GM19455 (cell line): Measurements from ENCODE around the gene MVK.

Experiments
- ATAC-seq: cut with Tn5 transposase; IDR thresholded peaks from one replicate; pipeline ENCODE4 v1.9.1; 2021; ENCODE audit not compliant: unreplicated experiment

Gene MVK

DNA sequence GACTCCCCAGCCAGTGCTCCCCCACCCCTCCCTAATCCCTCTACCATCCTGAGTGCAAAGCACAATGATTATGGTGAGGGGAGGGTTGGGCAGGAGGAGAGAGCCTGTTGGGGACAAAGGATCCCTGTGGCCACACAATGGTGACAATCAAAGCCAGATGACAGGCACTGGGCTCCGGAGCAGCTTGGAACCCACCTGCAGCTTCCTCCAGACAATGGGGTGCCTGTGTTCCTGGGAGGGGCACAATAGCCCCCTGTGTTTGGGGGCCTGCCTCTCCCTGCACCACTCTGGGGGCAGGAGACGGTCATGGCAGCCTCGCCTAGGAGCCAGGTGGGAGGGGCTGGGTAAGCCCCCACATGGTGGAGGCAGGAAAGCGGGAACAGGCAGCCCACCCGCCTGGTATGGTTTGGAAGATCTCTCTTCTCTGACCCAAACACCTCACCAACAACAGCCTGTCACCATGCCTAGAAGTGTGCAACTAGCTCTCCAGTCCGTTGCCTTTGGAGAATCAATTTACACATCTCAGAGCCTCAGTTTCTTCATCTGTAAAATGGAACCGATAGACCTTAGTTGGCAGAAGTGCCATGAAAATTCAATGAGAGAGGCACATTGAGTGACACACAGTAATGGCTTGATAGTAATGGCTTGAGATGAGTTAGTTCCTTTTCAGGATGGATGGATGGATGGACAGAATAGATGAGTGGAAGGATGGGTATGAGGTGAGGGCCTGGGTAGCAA is 53.0 kb downstream of the MVK start:
- no peak for ATAC-seq

DNA sequence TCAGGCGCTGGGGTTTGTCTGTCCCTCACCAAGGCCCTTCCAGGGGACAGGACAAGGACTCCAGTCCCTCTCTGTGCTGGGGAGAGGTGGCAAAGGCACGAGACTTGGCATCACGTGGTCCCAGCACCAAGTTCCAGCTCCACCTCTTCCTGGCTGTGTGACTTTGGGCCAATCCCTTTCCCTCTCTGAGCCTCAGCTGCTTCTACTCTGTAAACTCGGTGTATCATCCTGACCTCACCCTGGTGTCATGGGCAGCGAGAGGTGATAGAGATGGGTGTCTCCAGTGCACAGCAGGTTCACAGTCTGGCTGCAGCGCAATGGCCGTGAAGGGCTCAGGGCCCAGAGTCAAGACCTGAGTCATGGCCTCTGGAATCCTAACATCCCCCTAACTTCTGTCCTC is 54.0 kb downstream of the MVK start:
- no peak for ATAC-seq

- ATAC-seq: no peak
Observed at GRCh38 chr12:109630107-109630506, 56.5 kb downstream of the MVK start.

DNA sequence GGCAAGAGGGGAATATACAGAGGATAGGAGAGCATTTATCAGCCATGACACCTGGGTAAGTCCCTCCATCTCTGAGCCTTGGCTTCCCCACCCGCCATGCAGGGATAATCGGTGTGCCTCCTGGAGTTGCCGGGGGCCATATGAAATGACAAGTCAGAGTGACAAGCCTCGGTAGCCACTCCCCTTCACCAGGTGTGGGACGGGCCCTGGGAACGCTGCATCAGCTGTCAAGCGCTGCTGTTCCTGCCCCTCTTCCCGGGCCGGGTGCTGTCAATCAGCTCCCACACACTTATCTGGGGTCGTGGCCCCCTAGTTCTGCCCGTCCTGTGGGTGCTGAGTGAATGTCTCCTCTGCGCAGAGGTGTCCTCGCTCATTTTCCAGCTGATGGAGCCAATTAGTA is 57.2 kb downstream of the MVK start:
- ATAC-seq: no peak

DNA sequence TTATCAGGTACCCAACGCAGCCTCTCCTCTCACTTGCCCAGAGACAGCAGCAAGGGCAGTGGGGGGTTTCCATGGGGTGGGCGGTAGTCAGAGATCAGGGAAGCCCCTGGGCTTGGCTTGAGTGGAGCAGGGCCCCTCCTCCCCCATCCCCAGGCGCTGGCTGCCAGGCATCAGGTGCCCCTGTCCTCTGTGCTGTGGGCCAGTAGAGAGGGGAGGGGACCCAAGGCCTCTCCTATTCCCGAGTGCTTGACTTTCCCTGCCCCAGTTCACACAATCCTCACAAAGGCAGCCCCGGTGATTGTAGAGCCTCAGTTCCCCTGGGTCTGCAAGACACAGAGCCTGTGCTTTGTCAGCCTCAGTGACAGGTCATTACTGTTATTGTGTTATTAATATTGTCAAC is 57.7 kb downstream of the MVK start:
- ATAC-seq: no peak

GRCh38 chr12:109631751-109632150 is 58.2 kb downstream of the MVK start:
- no peak for ATAC-seq

DNA sequence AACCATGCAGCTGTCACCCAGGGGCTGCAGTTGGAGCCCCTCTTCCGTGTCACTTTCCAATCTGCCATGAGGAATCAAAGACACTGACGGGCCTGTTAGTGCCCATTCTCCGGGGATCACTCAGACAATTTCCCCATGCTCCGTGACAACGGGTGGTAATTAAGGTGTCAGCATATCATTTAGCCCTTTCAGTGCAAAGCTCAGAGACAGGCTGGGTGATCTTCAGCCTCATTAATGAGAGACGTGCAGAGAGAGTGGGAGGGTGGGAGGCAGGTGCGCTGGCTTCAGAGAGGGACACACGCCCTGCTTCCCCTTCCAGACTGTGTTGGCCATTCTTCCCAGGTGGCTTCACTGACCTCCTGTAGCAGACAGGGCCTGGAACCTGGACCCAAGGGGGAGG is 58.7 kb downstream of the MVK start:
- no peak for ATAC-seq

DNA sequence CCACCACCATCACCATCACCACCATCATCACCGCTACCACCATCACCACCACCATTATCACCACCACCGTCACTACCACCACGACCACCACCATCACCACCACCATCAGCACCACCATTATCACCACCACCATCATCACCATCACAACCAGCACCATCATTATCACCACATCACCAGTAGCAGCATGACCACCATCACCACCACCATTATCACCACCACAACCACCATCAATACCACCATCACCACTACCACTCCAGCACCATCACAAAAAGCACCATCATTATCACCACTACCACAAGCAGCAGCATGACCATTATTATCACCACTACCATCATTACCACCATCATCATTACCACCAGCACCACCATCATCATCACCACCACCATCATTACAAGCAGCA is 62.1 kb downstream of the MVK start:
- ATAC-seq: no peak

DNA sequence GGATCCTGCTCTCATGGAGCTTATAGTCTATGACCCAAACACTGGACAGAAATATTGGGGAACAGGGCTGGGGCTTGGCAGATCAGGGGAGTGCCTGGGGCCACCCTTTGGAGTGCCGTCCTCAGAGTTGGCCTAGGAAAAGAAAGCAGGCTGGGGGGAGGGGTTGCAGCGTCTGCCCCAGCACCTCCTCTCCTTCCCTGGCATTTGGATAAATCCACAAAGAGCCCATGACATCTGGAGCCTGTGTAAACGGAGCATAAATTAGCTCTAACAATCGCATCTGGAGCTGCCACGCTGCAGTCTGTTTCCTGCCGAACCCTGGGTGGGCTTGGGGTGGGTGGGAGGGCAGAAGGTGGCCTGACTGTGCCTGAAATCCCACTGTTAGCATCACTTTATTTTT is 63.8 kb downstream of the MVK start:
- ATAC-seq: no peak

- ATAC-seq: no peak
Observed at GRCh38 chr12:109637996-109638395, 64.4 kb downstream of the MVK start.

- ATAC-seq: no peak
Observed at GRCh38 chr12:109638735-109639134, 65.1 kb downstream of the MVK start.

DNA sequence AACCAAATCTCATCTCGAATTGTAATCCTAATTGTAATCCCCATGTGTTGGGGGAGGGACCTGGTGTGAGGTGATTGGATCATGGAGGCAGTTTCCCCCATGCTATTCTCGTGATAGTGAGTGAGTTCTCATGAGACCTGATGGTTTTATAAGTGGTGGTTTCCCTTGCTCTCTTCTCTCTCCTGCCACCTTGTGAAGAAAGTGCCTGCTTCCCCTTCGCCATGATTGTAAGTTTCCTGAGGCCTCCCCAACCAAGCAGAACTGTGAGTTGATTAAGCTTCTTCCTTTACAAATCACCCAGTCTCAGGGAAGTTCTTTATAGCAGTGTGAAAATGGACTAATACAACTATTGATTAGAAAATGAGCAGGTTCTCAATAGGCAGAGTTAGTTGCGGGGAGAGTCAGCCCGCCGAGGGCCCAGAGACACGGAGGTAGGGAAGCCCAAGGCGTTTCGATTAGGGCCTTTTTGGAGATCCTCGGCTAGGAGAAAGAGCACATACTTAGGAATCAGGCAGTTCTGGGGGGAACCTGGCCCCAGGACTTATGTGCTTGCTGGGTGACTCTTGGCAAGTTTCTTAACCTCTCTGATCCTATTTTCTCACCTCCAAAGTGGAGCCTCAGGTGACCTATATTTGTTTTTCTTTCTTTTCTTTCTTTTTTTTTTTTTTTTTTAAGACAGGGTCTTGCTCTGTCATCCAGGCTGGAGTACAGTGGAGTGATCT is 65.7 kb downstream of the MVK start:
- ATAC-seq: no peak

DNA sequence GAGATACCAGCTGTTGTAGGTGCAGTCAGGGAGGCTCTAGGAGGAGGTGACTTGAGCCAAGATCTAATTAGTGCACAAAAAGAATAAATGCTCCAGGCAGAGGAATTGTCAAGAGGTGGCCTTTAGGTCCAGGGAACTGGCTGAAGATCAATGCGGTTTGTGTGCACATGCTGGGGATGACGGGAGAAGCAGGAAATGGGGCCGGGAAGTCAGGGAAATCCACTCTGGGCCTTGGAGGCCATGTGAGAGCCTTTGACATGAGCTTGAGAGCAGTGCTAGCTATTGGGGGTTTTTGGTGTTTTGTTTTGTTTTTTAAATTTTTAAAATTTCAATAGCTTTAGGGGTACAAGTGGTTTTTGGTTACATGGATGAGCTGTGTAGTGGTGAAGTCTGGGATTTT is 67.4 kb downstream of the MVK start:
- no peak for ATAC-seq

DNA sequence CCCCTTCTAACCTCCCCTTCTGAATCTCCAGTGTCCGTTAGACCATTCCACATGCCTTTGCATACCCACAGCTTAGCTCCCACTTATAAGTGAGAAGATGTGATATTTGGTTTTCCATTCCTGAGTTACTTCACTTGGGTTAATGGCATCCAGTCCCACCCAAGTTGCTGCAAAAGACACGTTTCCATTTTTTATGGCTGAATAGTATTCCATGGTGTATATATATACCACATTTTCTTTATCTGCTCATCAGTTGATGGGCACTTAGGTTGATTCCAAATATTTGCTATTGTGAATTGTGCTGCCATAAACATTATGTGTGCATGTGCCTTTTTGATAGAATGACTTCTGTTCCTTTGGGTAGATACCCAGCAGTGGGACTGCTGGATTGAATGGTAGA is 67.8 kb downstream of the MVK start:
- no peak for ATAC-seq

- no peak for ATAC-seq
Observed at GRCh38 chr12:109642506-109643132, 69.0 kb downstream of the MVK start.

GRCh38 chr12:109645194-109645593 is 71.6 kb downstream of the MVK start:
- ATAC-seq: no peak

GRCh38 chr12:109645708-109646107 is 72.1 kb downstream of the MVK start:
- ATAC-seq: no peak
